Lung (tissue), 12 donors: ENCODE data around the gene PTPRN2. TPM values are rescaled to one million over a fixed set of nuclear protein-coding genes. Genes with fewer than 3 reads are reported as not detected.

Source experiments
- ATAC-seq: fragments of 200-7000 bp; cut with Tn5 transposase; one replicate; pipeline ENCODE4 v1.9.1; 2020; ENCODE audit warnings: moderate number of reproducible peaks; ENCODE audit not compliant: insufficient read depth, low FRiP score
- DNase-seq, 3 donors: peaks; one replicate each; pipeline ENCODE4 v3.0.0-alpha.2; 2013 to 2017
- H3K27ac ChIP-seq, 2 donors: one replicate each; pipeline ENCODE4 v1.5.1; 2013; ENCODE audit warnings: mild to moderate bottlenecking in 2 of 2, moderate library complexity in 2 of 2, control low read depth in 1 of 2, inconsistent platforms in 1 of 2, low read depth in 1 of 2, low read length in 1 of 2
- H3K27me3 ChIP-seq, 3 donors: one replicate each; pipeline ENCODE4 v1.5.1; 2013; ENCODE audit warnings: low read length in 2 of 3; ENCODE audit not compliant: control insufficient read depth in 3 of 3, insufficient read depth in 3 of 3
- H3K36me3 ChIP-seq, 4 donors: one replicate each; pipeline ENCODE4 v1.5.1; 2013; ENCODE audit warnings: low read length in 4 of 4, mild to moderate bottlenecking in 1 of 4, moderate library complexity in 1 of 4; ENCODE audit not compliant: control insufficient read depth in 4 of 4, insufficient read depth in 4 of 4
- H3K4me1 ChIP-seq, 5 donors: one replicate each; pipeline ENCODE4 v1.5.1; 2013; ENCODE audit warnings: low read length in 5 of 5, mild to moderate bottlenecking in 2 of 5, moderate library complexity in 1 of 5; ENCODE audit not compliant: control insufficient read depth in 5 of 5, insufficient read depth in 5 of 5
- H3K4me3 ChIP-seq: one replicate; pipeline ENCODE4 v1.5.1; 2013; ENCODE audit warnings: mild to moderate bottlenecking, control low read depth, moderate library complexity
- H3K9ac ChIP-seq, 2 donors: one replicate each; pipeline ENCODE4 v1.5.1; 2013; ENCODE audit warnings: low read length in 2 of 2, control low read depth in 1 of 2; ENCODE audit not compliant: insufficient read depth in 1 of 2
- H3K9me3 ChIP-seq, 4 donors: one replicate each; pipeline ENCODE4 v1.5.1; 2013; ENCODE audit warnings: low read length in 3 of 4, mild to moderate bottlenecking in 1 of 4, moderate library complexity in 1 of 4; ENCODE audit not compliant: control insufficient read depth in 4 of 4, insufficient read depth in 3 of 4
- CTCF ChIP-seq: IDR thresholded peaks from 2 replicates; pipeline ENCODE4 v1.5.1; 2012; ENCODE audit warnings: mild to moderate bottlenecking; ENCODE audit errors: control extremely low read depth, extremely low read depth
- WGBS, 2 donors: extraction: QIAGEN DNeasy Blood & Tissue Kit; methylation state at CpG; one replicate each; pipeline ENCODE4 v1.1.7; 2013; 5-methylcytosine and 5-hydroxymethylcytosine counted together
- polyA plus RNA-seq, 2 donors: library from polyadenylated mRNA; stranded (reverse); fragments of 200-250 nt; gene quantifications; one replicate each; pipeline ENCODE4 v1.2.1, GENCODE V29; 2013
- total RNA-seq, 2 donors: library from RNA; depleted of rRNA in 1 of 2; stranded (reverse); fragments of >200 nt in 1 of 2; gene quantifications; one replicate each; pipeline ENCODE4 v1.2.1, GENCODE V29; 2014 to 2021
- donor health status: control.
- donor health status: control.
- donor health status: Bipolar disorder and iron deficiency.
- donor health status: healthy.
- donor health status: DM: yes; HTN: yes; CAD: no.

PTPRN2 gene
- total and polyA plus RNA-seq, 4 donors: 2.1 to 7.4 (median 4.4) TPM

- TF ChIP-seq CTCF: no peak
- DNase-seq (no peak), ATAC-seq (no peak)
- peaks cover 0 to 5% (median 0%) of the 10 kb centered on the region in 5 donors for H3K4me1 ChIP-seq
- H3K9ac ChIP-seq: no peak overlapping the region
- no peak overlapping the region for H3K27ac ChIP-seq
- WGBS, 2 donors: 90 to 94% methylated on average over 20 of the region's 20 CpGs
- no peak overlapping the region for H3K4me3 ChIP-seq
- H3K27me3 ChIP-seq: no peaks in the 10 kb centered on the region
- H3K36me3 ChIP-seq: no peaks in the 10 kb centered on the region
- peaks cover 0 to 3% (median 0%) of the 10 kb centered on the region in 4 donors for H3K9me3 ChIP-seq
Measured at GRCh38 chr7:157850481-157851444, 736.9 kb downstream of the PTPRN2 start.

- peaks cover 0 to 5% (median 0%) of the 10 kb centered on the region in 5 donors for H3K4me1 ChIP-seq
- no peak for ATAC-seq
- no peaks in the 10 kb centered on the region for H3K36me3 ChIP-seq
- peaks cover 0 to 2% (median 0%) of the 10 kb centered on the region in 4 donors for H3K9me3 ChIP-seq
- no peak overlapping the region for H3K9ac ChIP-seq
- DNase-seq: no peak
- H3K4me3 ChIP-seq: no peak overlapping the region
- H3K27ac ChIP-seq: no peak overlapping the region
- no peaks in the 10 kb centered on the region for H3K27me3 ChIP-seq
- TF ChIP-seq CTCF: no peak
- 88 to 93% methylated on average over 10 of the region's 10 CpGs for WGBS, 2 donors
Measured at GRCh38 chr7:157849726-157850125, 737.9 kb downstream of the PTPRN2 start.

GRCh38 chr7:157849341-157849596 is 738.4 kb downstream of the PTPRN2 start:
- WGBS, 2 donors: 78 to 86% methylated on average over 6 of the region's 6 CpGs

More at GRCh38 chr7:157849341-157849596, 738.4 kb downstream of the PTPRN2 start:
- no peaks in the 10 kb centered on the region for H3K9me3 ChIP-seq
- H3K4me1 ChIP-seq: peaks cover 0 to 5% (median 0%) of the 10 kb centered on the region in 5 donors
- ATAC-seq (no peak), DNase-seq (no peak)
- no peaks in the 10 kb centered on the region for H3K27me3 ChIP-seq
- no peak overlapping the region for H3K27ac ChIP-seq
- no peak overlapping the region for H3K9ac ChIP-seq
- no peaks in the 10 kb centered on the region for H3K36me3 ChIP-seq
- no peak overlapping the region for H3K4me3 ChIP-seq
- no peak for TF ChIP-seq CTCF
